HepG2 (cell line): ENCODE data around the gene ZBTB46. TPM values are rescaled to one million over a fixed set of nuclear protein-coding genes. Genes with fewer than 3 reads are reported as not detected.
A peak's percentile ranks its signal among the peaks of the same experiment; 100 is the strongest.

Source experiments
- AGO1 ChIP-seq: fragments of 200-400 bp; formaldehyde crosslinking; IDR thresholded peaks from 2 replicates; pipeline ENCODE4 v1.6.1; 2017; ENCODE audit warnings: mild to moderate bottlenecking, low read depth, low read length, moderate library complexity; ENCODE audit not compliant: poor library complexity, severe bottlenecking
- EP300 ChIP-seq, 3 experiments: sonication (generic) in 1 of 3; formaldehyde crosslinking in 1 of 3; IDR thresholded peaks; 2 replicates each; pipeline versions ENCODE4 v1.5.1 to v1.6.1; 2011 to 2020; ENCODE audit warnings: low read depth in 2 of 3, low read length in 2 of 3, borderline replicate concordance in 1 of 3, improper control_type of control experiment in 1 of 3, mild to moderate bottlenecking in 1 of 3, missing genetic modification reagents in 1 of 3, moderate library complexity in 1 of 3
- ESRRA ChIP-seq: sonication (generic); formaldehyde crosslinking; IDR thresholded peaks from 2 replicates; pipeline ENCODE4 v1.5.1; 2020; ENCODE audit warnings: mild to moderate bottlenecking, low read depth, missing genetic modification reagents
- ETV6 ChIP-seq: sonication (generic); formaldehyde crosslinking; conservative IDR thresholded peaks from 2 replicates; pipeline ENCODE4 v1.4.0; 2020; ENCODE audit warnings: missing genetic modification reagents
- GLI4 ChIP-seq: sonication (generic); formaldehyde crosslinking; IDR thresholded peaks from 2 replicates; pipeline ENCODE4 v1.5.1; 2020; ENCODE audit warnings: missing genetic modification reagents, mild to moderate bottlenecking, moderate library complexity, borderline replicate concordance
- HMG20B ChIP-seq: conservative IDR thresholded peaks from 2 replicates; pipeline ENCODE4 v1.6.1; 2016; ENCODE audit warnings: missing genetic modification reagents, missing compliant biosample characterization
- NFKB2 ChIP-seq: sonication (generic); formaldehyde crosslinking; IDR thresholded peaks from 2 replicates; pipeline ENCODE4 v1.4.0; 2020; ENCODE audit warnings: missing genetic modification reagents, borderline replicate concordance
- NFKBIZ ChIP-seq: IDR thresholded peaks from 2 replicates; pipeline ENCODE4 v1.6.1; 2018; ENCODE audit warnings: missing genetic modification reagents, missing compliant biosample characterization
- PRDM10 ChIP-seq: sonication (generic); formaldehyde crosslinking; IDR thresholded peaks from 2 replicates; pipeline ENCODE4 v1.4.0; 2020; ENCODE audit warnings: low read depth, missing genetic modification reagents
- SIN3A ChIP-seq: IDR thresholded peaks from 2 replicates; pipeline ENCODE4 v1.6.1; 2011; ENCODE audit warnings: low read depth, mild to moderate bottlenecking, control low read depth, low read length, borderline replicate concordance
- TRIM24 ChIP-seq: sonication (generic); formaldehyde crosslinking; IDR thresholded peaks from 2 replicates; pipeline ENCODE4 v1.8.0; 2022; ENCODE audit warnings: mild to moderate bottlenecking, missing genetic modification reagents
- ZBTB8A ChIP-seq: sonication (generic); formaldehyde crosslinking; IDR thresholded peaks from 2 replicates; pipeline ENCODE4 v1.4.0; 2020; ENCODE audit warnings: mild to moderate bottlenecking, low read depth, missing genetic modification reagents, borderline replicate concordance
- ZEB1 ChIP-seq: IDR thresholded peaks from 2 replicates; pipeline ENCODE4 v1.6.1; 2012; ENCODE audit warnings: mild to moderate bottlenecking, low read depth, inconsistent platforms; ENCODE audit not compliant: insufficient replicate concordance
- ZNF235 ChIP-seq: sonication (generic); formaldehyde crosslinking; IDR thresholded peaks from 2 replicates; pipeline ENCODE4 v1.8.1; 2023; ENCODE audit warnings: mild to moderate bottlenecking, missing genetic modification reagents, borderline replicate concordance
- ZNF24 ChIP-seq: fragments of 450-650 bp; IDR thresholded peaks from 2 replicates; pipeline ENCODE4 v1.6.1; 2017; ENCODE audit warnings: antibody characterized with exemption, mild to moderate bottlenecking
- ZNF331 ChIP-seq: sonication (generic); formaldehyde crosslinking; IDR thresholded peaks from 2 replicates; pipeline ENCODE4 v1.4.0; 2020; ENCODE audit warnings: missing genetic modification reagents
- ZNF354B ChIP-seq: sonication (generic); formaldehyde crosslinking; IDR thresholded peaks from 2 replicates; pipeline ENCODE4 v1.8.0; 2022; ENCODE audit warnings: mild to moderate bottlenecking, missing genetic modification reagents
- ZNF580 ChIP-seq: IDR thresholded peaks from 2 replicates; pipeline ENCODE4 v1.6.1; 2016; ENCODE audit warnings: low read depth, borderline replicate concordance
- polyA plus RNA-seq, 8 experiments: library from polyadenylated mRNA; depleted of rRNA in 3 of 8; stranded (reverse) in 7 of 8; unstranded in 1 of 8; fragments of >200 nt; fragmentation: Illumina TruSeq in 4 of 8; extraction: Trizol in 4 of 8; gene quantifications; 2 replicates each; pipeline versions ENCODE4 v1.2.1 to v1.2.3, GENCODE V29; 2011 to 2016; ENCODE audit warnings: low read depth in 4 of 8, missing spikeins in 1 of 8, mixed read lengths in 1 of 8; ENCODE audit not compliant: insufficient read depth in 1 of 8
- total RNA-seq, 5 experiments: library from RNA; depleted of rRNA; stranded (reverse); fragments of >200 nt; fragmentation: Illumina TruSeq; extraction: Trizol; gene quantifications; 2 replicates each; pipeline ENCODE4 v1.2.3, GENCODE V29; 2016; ENCODE audit warnings: low read depth in 1 of 5
- TF ChIP-seq, protein P1 (sequence below): sonication (generic); formaldehyde crosslinking; IDR thresholded peaks from 2 replicates; pipeline ENCODE4 v1.4.0; 2020; ENCODE audit warnings: missing genetic modification reagents

The ZBTB46 gene
- total and polyA plus RNA-seq, 2 of the 13 experiments (the other 11 are each of a cell fraction or from before 2014, with no cell fraction given) = 1.6 to 13.5 TPM

DNA sequence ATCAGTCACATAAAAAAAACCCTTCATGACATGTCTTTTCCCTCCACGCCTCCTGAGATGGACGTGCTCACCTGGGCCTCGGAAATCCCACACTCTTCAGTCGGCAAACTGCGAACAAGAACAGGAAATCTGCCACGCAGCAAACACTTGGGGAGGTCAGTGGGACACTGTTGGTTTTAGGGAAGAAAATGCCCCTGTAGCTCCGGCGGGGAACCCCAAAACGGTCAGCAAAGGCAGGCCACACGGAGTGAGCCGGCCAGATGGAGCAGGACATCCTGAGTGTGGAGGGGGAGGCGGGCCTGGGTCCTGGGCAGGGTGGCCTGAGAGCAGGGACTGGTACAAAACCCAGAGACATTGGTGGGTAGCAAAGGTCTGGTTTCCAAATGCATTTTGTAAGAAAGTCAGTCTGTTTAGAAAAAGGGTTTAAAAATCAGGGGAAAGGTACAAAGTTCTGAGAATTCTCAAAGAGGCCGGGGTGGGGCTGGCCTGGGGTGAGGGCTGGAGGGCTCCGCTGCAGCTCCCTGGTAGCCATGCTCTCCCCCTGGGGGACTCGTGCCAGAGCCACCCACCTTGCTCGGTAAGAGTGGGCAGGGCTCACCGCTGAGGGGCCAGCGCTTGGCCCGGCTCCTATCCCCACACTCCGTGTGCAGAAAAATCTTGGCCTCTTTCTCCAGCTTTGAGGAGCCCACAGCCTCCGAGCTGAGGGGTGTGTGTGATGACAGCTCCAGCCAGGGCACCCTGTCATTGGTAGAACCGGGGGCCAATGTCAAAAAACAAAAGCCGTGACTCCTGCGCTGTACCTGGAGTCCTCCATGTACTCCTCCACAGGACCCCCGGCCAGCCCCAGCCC is 86.3 kb downstream of the ZBTB46 start (continued):
- no peak for TF ChIP-seq PRDM10
- TF ChIP-seq AGO1 = peak; percentile 95
- TF ChIP-seq ZNF24 = no peak
- TF ChIP-seq ZBTB8A (CRISPR knock-in tag) = no peak
- no peak for TF ChIP-seq NFKBIZ (CRISPR knock-in tag)
- no peak for TF ChIP-seq ZNF331 (CRISPR knock-in tag)
- TF ChIP-seq GLI4 (CRISPR knock-in tag) = no peak
- no peak for TF ChIP-seq ZNF235
- no peak for TF ChIP-seq ZNF580
- no peak for TF ChIP-seq HMG20B (CRISPR knock-in tag)
- TF ChIP-seq TRIM24 = no peak
- TF ChIP-seq, protein P1, sequence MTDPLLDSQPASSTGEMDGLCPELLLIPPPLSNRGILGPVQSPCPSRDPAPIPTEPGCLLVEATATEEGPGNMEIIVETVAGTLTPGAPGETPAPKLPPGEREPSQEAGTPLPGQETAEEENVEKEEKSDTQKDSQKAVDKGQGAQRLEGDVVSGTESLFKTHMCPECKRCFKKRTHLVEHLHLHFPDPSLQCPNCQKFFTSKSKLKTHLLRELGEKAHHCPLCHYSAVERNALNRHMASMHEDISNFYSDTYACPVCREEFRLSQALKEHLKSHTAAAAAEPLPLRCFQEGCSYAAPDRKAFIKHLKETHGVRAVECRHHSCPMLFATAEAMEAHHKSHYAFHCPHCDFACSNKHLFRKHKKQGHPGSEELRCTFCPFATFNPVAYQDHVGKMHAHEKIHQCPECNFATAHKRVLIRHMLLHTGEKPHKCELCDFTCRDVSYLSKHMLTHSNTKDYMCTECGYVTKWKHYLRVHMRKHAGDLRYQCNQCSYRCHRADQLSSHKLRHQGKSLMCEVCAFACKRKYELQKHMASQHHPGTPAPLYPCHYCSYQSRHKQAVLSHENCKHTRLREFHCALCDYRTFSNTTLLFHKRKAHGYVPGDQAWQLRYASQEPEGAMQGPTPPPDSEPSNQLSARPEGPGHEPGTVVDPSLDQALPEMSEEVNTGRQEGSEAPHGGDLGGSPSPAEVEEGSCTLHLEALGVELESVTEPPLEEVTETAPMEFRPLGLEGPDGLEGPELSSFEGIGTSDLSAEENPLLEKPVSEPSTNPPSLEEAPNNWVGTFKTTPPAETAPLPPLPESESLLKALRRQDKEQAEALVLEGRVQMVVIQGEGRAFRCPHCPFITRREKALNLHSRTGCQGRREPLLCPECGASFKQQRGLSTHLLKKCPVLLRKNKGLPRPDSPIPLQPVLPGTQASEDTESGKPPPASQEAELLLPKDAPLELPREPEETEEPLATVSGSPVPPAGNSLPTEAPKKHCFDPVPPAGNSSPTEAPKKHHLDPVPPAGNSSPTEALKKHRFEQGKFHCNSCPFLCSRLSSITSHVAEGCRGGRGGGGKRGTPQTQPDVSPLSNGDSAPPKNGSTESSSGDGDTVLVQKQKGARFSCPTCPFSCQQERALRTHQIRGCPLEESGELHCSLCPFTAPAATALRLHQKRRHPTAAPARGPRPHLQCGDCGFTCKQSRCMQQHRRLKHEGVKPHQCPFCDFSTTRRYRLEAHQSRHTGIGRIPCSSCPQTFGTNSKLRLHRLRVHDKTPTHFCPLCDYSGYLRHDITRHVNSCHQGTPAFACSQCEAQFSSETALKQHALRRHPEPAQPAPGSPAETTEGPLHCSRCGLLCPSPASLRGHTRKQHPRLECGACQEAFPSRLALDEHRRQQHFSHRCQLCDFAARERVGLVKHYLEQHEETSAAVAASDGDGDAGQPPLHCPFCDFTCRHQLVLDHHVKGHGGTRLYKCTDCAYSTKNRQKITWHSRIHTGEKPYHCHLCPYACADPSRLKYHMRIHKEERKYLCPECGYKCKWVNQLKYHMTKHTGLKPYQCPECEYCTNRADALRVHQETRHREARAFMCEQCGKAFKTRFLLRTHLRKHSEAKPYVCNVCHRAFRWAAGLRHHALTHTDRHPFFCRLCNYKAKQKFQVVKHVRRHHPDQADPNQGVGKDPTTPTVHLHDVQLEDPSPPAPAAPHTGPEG (CRISPR knock-in tag) = no peak
- no peak for TF ChIP-seq ETV6 (CRISPR knock-in tag)
- TF ChIP-seq EP300 (IDR thresholded peaks at IDR 0.05; ENCODE audit: low read depth in 2 of 2, low read length in 2 of 2) = peak in 1 of 2 experiments; percentile 21; a peak in 1 of 4 replicates
- TF ChIP-seq EP300 (CRISPR knock-in tag; IDR thresholded peaks at IDR 0.05; ENCODE audit: borderline replicate concordance) = 0 out of 2 replicates have a peak, but pooled peaks have one; percentile 11
- no peak; the same call in 1 of the 2 replicates for TF ChIP-seq NFKB2 (CRISPR knock-in tag)
- TF ChIP-seq ZNF354B (CRISPR knock-in tag) = no peak
- TF ChIP-seq SIN3A = 0 out of 2 replicates have a peak, but pooled peaks have one; percentile 28
- no peak for TF ChIP-seq ZEB1
- TF ChIP-seq ESRRA (CRISPR knock-in tag) = peak; percentile 77; the same call in 1 of the 2 replicates
